Measurements from ENCODE around the gene TMIE. TPM values are rescaled to one million over a fixed set of nuclear protein-coding genes. Genes with fewer than 3 reads are reported as not detected.

TMIE gene
- total RNA-seq, 1 experiment from 2014 or later: not detected

GRCh38 chr3:46675426-46675825 is 25.8 kb upstream of the TMIE start:
- Mint-ChIP-seq H3K27me3 (ENCODE audit: insufficient read depth, unreplicated experiment) (no peaks in the 10 kb centered on the region), H3K36me3 (ENCODE audit: insufficient read depth, unreplicated experiment) (no peaks in the 10 kb centered on the region), H3K4me3 (ENCODE audit: unreplicated experiment) (no peak overlapping the region), H3K9me3 (ENCODE audit: unreplicated experiment) (no peaks in the 10 kb centered on the region), H3K4me1 (ENCODE audit: low read depth, unreplicated experiment) (no peaks in the 10 kb centered on the region), H3K27ac (ENCODE audit: unreplicated experiment) (no peak overlapping the region)
- Histone ChIP-seq H3K9me3 (no peaks in the 10 kb centered on the region), H3K4me3 (ENCODE audit: low read depth, low read length) (no peak overlapping the region), H3K36me3 (ENCODE audit: control insufficient read depth, insufficient read depth, low read length) (no peaks in the 10 kb centered on the region), H3K27me3 (replicated peaks; ENCODE audit: control insufficient read depth, insufficient read depth, low read length) (no peaks in the 10 kb centered on the region), H3K4me1 (no peaks in the 10 kb centered on the region)
- CTCF ChIA-PET: no interaction called here
- no peak for DNase-seq
- intact Hi-C loops (cut with micrococcal nuclease; ENCODE audit: unreplicated experiment): no loop called here
- POLR2A ChIA-PET: no interaction called here
- TF ChIP-seq, protein P1, sequence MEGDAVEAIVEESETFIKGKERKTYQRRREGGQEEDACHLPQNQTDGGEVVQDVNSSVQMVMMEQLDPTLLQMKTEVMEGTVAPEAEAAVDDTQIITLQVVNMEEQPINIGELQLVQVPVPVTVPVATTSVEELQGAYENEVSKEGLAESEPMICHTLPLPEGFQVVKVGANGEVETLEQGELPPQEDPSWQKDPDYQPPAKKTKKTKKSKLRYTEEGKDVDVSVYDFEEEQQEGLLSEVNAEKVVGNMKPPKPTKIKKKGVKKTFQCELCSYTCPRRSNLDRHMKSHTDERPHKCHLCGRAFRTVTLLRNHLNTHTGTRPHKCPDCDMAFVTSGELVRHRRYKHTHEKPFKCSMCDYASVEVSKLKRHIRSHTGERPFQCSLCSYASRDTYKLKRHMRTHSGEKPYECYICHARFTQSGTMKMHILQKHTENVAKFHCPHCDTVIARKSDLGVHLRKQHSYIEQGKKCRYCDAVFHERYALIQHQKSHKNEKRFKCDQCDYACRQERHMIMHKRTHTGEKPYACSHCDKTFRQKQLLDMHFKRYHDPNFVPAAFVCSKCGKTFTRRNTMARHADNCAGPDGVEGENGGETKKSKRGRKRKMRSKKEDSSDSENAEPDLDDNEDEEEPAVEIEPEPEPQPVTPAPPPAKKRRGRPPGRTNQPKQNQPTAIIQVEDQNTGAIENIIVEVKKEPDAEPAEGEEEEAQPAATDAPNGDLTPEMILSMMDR (IDR thresholded peaks at IDR 0.05; ENCODE audit: insufficient read depth in 1 of 2, low read depth in 1 of 2, low read length in 1 of 2, severe bottlenecking in 1 of 2, unreplicated experiment in 1 of 2): no peak
- BruUV-seq (replicated peaks): no TSS peak

GRCh38 chr3:46675843-46676567 is 25.2 kb upstream of the TMIE start:
- CTCF ChIA-PET: no interaction called here

GRCh38 chr3:46676601-46677410 is 24.4 kb upstream of the TMIE start:
- no peaks in the 10 kb centered on the region for H3K36me3 ChIP-seq (ENCODE audit: control insufficient read depth, insufficient read depth, low read length)
- H3K4me3 ChIP-seq (ENCODE audit: low read depth, low read length): no peak overlapping the region
- ChIA-PET CTCF (no interaction called here), POLR2A (no interaction called here)
- H3K4me1 ChIP-seq: no peaks in the 10 kb centered on the region
- H3K27me3 ChIP-seq (replicated peaks; ENCODE audit: control insufficient read depth, insufficient read depth, low read length): no peaks in the 10 kb centered on the region
- Mint-ChIP-seq H3K9me3 (ENCODE audit: unreplicated experiment) (no peaks in the 10 kb centered on the region), H3K36me3 (ENCODE audit: insufficient read depth, unreplicated experiment) (no peaks in the 10 kb centered on the region), H3K27ac (ENCODE audit: unreplicated experiment) (no peak overlapping the region), H3K27me3 (ENCODE audit: insufficient read depth, unreplicated experiment) (no peaks in the 10 kb centered on the region), H3K4me3 (ENCODE audit: unreplicated experiment) (no peak overlapping the region), H3K4me1 (ENCODE audit: low read depth, unreplicated experiment) (no peaks in the 10 kb centered on the region)
- BruUV-seq (replicated peaks): no TSS peak
- intact Hi-C loops (cut with micrococcal nuclease; ENCODE audit: unreplicated experiment): no loop called here
- H3K9me3 ChIP-seq: no peaks in the 10 kb centered on the region
- no peak for DNase-seq
- TF ChIP-seq, protein P1 (IDR thresholded peaks at IDR 0.05; ENCODE audit: insufficient read depth in 1 of 2, low read depth in 1 of 2, low read length in 1 of 2, severe bottlenecking in 1 of 2, unreplicated experiment in 1 of 2): no peak

More at GRCh38 chr3:46675843-46676567, 25.2 kb upstream of the TMIE start:
- POLR2A ChIA-PET: no interaction called here
- Histone ChIP-seq H3K4me1 (no peaks in the 10 kb centered on the region), H3K9me3 (no peaks in the 10 kb centered on the region), H3K27me3 (replicated peaks; ENCODE audit: control insufficient read depth, insufficient read depth, low read length) (no peaks in the 10 kb centered on the region), H3K4me3 (ENCODE audit: low read depth, low read length) (no peak overlapping the region), H3K36me3 (ENCODE audit: control insufficient read depth, insufficient read depth, low read length) (no peaks in the 10 kb centered on the region)
- no peaks in the 10 kb centered on the region for H3K4me1 Mint-ChIP-seq (ENCODE audit: low read depth, unreplicated experiment)
- no peak overlapping the region for H3K4me3 Mint-ChIP-seq (ENCODE audit: unreplicated experiment)
- H3K27ac Mint-ChIP-seq (ENCODE audit: unreplicated experiment): no peak overlapping the region
- no peaks in the 10 kb centered on the region for H3K27me3 Mint-ChIP-seq (ENCODE audit: insufficient read depth, unreplicated experiment)
- no peaks in the 10 kb centered on the region for H3K9me3 Mint-ChIP-seq (ENCODE audit: unreplicated experiment)
- H3K36me3 Mint-ChIP-seq (ENCODE audit: insufficient read depth, unreplicated experiment): no peaks in the 10 kb centered on the region
- DNase-seq: no peak
- BruUV-seq (replicated peaks): no TSS peak
- intact Hi-C loops (cut with micrococcal nuclease; ENCODE audit: unreplicated experiment): no loop called here
- TF ChIP-seq, protein P1 (IDR thresholded peaks at IDR 0.05; ENCODE audit: insufficient read depth in 1 of 2, low read depth in 1 of 2, low read length in 1 of 2, severe bottlenecking in 1 of 2, unreplicated experiment in 1 of 2): no peak

Data from Caco-2 (cell line).